Measurements from ENCODE around the gene TIMM21.

TIMM21 gene

GRCh38 chr18:74148543-74149070, 284 bp downstream of the TIMM21 start:
- DNase-seq (ENCODE audit: low read depth), result no peak

- DNase-seq (ENCODE audit: low read depth), result no peak
These were observed 1.6 kb downstream of the TIMM21 start for GRCh38 chr18:74149878-74150277.

DNA sequence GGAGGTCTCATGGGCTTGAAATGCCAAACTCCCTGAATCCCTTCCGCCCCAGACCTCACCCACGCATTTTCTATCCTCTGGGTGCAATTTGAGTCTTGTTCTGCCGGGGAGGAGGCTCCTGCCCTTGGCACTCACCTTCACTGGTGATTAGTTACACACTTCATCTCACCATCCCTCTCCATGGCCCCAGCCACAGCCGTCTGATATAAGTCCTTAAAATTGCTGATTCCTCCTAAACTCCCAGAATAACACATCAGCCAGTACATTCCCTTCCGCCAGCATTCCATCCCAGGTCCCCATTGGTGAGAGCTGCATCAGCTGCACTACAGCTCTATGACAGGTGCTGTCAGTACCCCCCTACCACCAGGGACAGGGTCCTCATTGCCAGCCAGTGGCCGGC, 3.9 kb downstream of the TIMM21 start:
- DNase-seq (ENCODE audit: low read depth), result no peak

- DNase-seq (ENCODE audit: low read depth), result no peak
These were observed 4.5 kb downstream of the TIMM21 start for GRCh38 chr18:74152857-74153256.

- DNase-seq (ENCODE audit: low read depth), result no peak
These were observed 5.1 kb downstream of the TIMM21 start for GRCh38 chr18:74153377-74153776.

DNA sequence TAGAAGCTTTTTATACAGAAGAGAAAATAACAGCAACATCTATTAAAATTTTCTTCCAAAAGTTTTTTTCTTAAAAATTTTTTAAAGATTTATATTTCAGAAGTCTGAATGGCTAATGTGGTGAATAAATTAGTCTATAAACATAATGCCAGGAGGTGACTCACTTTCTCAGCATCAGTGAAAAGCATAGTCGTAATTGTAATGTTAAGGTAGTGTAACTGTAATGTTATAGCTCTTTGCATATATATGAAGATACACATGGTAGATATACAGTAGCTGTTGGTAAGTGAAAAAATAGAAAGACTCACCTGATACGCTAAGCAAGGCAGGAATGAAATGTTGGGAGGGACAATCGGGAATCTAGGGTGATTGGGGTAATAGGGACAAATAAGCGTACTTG, 5.5 kb downstream of the TIMM21 start:
- DNase-seq (ENCODE audit: low read depth), result no peak

GRCh38 chr18:74154716-74155115, 6.4 kb downstream of the TIMM21 start:
- no peak for DNase-seq (ENCODE audit: low read depth)

GRCh38 chr18:74155276-74155675, 7.0 kb downstream of the TIMM21 start:
- no peak for DNase-seq (ENCODE audit: low read depth)

DNA sequence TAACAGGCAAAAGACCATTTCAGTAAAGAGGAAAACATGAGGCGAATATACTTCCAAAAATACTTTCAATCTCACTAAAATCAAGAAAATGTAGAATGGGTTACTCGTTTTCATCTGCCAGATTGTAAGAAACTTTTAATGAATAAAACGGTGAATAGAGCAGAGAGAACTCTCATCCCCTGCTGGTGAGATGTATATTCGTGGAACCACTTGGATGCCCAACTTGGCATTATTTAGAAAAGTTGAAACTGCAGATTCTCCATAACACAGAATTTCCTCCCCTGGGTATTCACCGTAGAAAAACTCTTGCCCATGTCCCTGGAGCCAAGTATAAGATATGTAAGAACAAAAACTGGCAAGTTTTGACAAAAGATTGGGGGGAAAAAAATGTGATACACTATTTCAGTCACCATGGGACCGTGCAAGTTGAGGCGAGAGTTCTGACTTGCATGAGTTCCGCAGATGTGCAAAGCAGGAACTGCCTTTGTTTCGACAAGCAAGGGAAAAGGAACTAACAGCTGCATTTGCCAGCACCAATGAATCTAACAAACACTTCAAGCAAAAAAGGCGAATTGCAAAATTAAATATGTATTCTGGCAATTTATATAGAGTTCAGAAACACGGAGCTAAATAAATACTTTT, 14.8 kb downstream of the TIMM21 start:
- no peak for DNase-seq (ENCODE audit: low read depth)

GRCh38 chr18:74166386-74166785, 18.1 kb downstream of the TIMM21 start:
- DNase-seq (ENCODE audit: low read depth), result no peak

GRCh38 chr18:74171910-74172606, 23.7 kb downstream of the TIMM21 start:
- DNase-seq (ENCODE audit: low read depth), result no peak

- DNase-seq (ENCODE audit: low read depth), result no peak
These were observed 24.5 kb downstream of the TIMM21 start for GRCh38 chr18:74172697-74173433.

GRCh38 chr18:74173434-74173750, 25.1 kb downstream of the TIMM21 start:
- DNase-seq (ENCODE audit: low read depth), result no peak

GRCh38 chr18:74175658-74176057, 27.3 kb downstream of the TIMM21 start:
- DNase-seq (ENCODE audit: low read depth), result no peak

DNA sequence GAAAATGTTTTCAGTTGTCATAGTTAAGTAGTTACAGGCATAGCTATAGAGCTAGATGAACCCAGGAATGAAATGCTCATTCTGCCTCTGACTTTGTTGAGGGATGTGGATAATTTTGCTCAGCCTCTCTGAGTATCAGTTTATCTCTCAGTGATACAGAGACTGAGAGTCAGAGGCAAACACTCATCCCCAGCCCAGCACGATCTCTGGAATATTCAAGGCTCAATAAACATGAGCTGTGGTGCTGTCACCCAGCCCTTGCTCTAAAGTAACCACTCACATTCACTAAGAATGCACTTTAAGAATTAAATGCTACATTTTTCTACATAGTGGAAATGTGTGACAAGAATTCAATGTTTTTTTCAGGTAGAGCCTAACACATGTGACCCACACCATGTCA, 30.6 kb downstream of the TIMM21 start:
- DNase-seq (ENCODE audit: low read depth), result no peak

GRCh38 chr18:74179623-74180199, 31.4 kb downstream of the TIMM21 start:
- DNase-seq (ENCODE audit: low read depth), result no peak

DNA sequence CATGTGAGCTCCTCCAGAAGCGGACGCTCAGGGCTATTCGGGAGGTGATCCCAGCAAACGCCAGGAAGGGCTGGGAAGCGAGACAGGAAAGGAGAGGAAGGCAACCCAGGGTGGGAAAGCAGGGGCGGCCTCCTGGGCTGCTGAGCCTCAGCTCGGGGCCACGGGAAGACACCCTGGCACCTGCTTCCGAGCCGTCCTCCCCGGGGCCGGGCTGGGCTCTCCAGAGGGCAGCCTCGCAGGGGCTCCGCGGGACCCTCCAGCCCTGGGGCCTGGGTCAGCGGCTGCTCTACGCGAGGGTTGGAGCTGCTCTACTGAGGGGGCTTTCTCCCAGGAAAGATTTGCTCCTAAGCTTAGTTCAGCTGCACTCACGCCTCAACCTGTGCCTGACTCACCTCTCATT, 34.0 kb downstream of the TIMM21 start:
- no peak for DNase-seq (ENCODE audit: low read depth)

GRCh38 chr18:74183130-74183529, 34.8 kb downstream of the TIMM21 start:
- no peak for DNase-seq (ENCODE audit: low read depth)

DNA sequence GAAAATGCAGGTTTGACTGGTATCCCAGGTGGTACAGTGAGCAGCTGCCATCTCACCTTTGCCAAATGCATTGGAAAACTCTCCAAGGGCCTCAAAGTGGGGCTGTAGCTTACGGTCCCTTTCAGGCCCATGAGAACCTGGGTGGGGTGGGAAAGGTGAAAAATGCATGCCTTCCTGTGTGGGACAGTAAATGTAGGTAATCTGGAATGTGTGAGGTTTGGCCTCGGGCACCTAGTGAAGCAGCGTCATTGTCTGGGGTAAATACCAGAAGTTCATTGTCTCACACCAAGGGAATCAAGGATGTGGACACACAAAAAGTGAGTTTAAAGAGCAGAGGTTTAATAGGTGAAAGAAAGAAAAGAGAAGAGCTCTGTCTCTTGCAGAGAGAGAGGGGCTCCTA, 36.6 kb downstream of the TIMM21 start:
- DNase-seq (ENCODE audit: low read depth), result no peak

GRCh38 chr18:74185860-74186259, 37.5 kb downstream of the TIMM21 start:
- DNase-seq (ENCODE audit: low read depth), result no peak

GRCh38 chr18:74186661-74187060, 38.3 kb downstream of the TIMM21 start:
- no peak for DNase-seq (ENCODE audit: low read depth)

DNA sequence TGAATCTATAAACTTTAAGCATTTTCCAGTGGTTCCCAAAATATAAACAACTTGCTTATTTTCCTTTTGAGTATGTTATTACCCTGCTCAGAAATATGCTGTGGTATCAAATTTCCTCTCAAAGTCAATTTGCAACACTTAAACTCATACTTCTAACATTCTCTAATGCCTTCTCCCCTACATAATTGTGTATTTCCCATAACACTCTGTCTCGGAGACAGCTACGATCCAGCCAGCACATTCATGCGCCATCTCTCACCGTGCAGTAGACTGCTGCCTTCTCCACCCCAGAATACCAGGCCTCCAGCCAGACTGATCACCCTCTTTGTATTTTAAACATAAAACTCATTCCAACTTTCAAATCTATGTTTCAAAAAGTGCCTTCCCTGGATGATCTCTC, 41.8 kb downstream of the TIMM21 start:
- no peak for DNase-seq (ENCODE audit: low read depth)

DNA sequence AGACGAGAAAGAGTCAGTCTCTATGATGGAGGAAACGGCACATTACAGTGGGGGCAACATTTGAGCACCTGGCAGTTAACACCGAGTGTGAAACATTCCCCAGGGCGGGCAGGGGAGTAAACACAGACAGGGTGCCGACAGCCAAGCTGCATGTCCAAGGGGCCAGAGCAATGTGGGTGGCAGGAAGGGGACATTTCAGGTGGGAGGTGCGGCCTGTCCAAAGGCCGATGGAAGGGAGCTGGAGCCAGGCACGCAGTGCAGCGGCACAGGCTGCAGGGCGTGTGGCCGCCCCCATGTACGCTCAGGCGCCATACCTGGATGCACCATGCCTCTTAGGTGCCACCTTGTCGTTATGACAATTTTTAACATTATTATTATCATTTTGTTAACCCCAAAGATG, 43.3 kb downstream of the TIMM21 start:
- DNase-seq (ENCODE audit: low read depth), result no peak
